ENCODE measurements around the gene CDCA4. TPM values are rescaled to one million over a fixed set of nuclear protein-coding genes. Genes with fewer than 3 reads are reported as not detected.

The CDCA4 gene
- total RNA-seq, 1 donor from 2014 or later, result 64.6 TPM

GRCh38 chr14:104989951-104990303 is 31.0 kb downstream of the CDCA4 start:
- peaks cover 3% of the 10 kb centered on the region for H3K27me3 Mint-ChIP-seq
- no peaks in the 10 kb centered on the region for H3K9me3 Mint-ChIP-seq
- intact Hi-C loops (cut with micrococcal nuclease), result loop anchor here (5.0 kb wide), 1 partner anchor 427 kb away; the partner anchor contains the start of gene MTA1
- DNase-seq, result no peak
- H3K4me3 Mint-ChIP-seq, result no peak overlapping the region
- peaks cover 7% of the 10 kb centered on the region for H3K36me3 Mint-ChIP-seq (ENCODE audit: low read depth)
- peaks cover 3% of the 10 kb centered on the region for H3K4me1 Mint-ChIP-seq
- no peak overlapping the region for H3K27ac Mint-ChIP-seq

- H3K27ac Mint-ChIP-seq, result no peak overlapping the region
- no peak for DNase-seq
- H3K4me1 Mint-ChIP-seq, result peaks cover 4% of the 10 kb centered on the region
- no peak overlapping the region for H3K4me3 Mint-ChIP-seq
- no peaks in the 10 kb centered on the region for H3K9me3 Mint-ChIP-seq
- peaks cover 7% of the 10 kb centered on the region for H3K36me3 Mint-ChIP-seq (ENCODE audit: low read depth)
- intact Hi-C loops (cut with micrococcal nuclease), result loop anchor here (5.0 kb wide), 1 partner anchor 428 kb away; the partner anchor contains the start of gene MTA1
- peaks cover 3% of the 10 kb centered on the region for H3K27me3 Mint-ChIP-seq
These were observed 31.5 kb downstream of the CDCA4 start for GRCh38 chr14:104989236-104989950.

GRCh38 chr14:104986487-104987164 is 34.3 kb downstream of the CDCA4 start:
- Mint-ChIP-seq H3K27me3 (peaks cover 3% of the 10 kb centered on the region), H3K27ac (no peak overlapping the region), H3K4me1 (peaks cover 5% of the 10 kb centered on the region), H3K4me3 (peak overlapping the region; percentile 68), H3K36me3 (ENCODE audit: low read depth) (peaks cover 2% of the 10 kb centered on the region), H3K9me3 (no peaks in the 10 kb centered on the region)
- intact Hi-C loops (cut with micrococcal nuclease), result loop anchor here (5.0 kb wide), 1 partner anchor 431 kb away; the partner anchor contains the start of gene MTA1
- DNase-seq, result no peak

GRCh38 chr14:104985675-104986486 is 35.0 kb downstream of the CDCA4 start, which contains the start of gene CLBA1:
CLBA1 (plus strand) TSS chr14:104985788; CDS start chr14:104986432, 644 bp downstream.
- Mint-ChIP-seq H3K9me3 (no peaks in the 10 kb centered on the region), H3K27ac (peak within 1 kb of the TSS; percentile 75), H3K4me1 (peaks cover 5% of the 10 kb centered on the region), H3K27me3 (peaks cover 3% of the 10 kb centered on the region), H3K4me3 (peak within 1 kb of the TSS; percentile 75), H3K36me3 (ENCODE audit: low read depth) (peaks cover 2% of the 10 kb centered on the region)
- intact Hi-C loops (cut with micrococcal nuclease), result loop anchor here (1.0 to 5.0 kb wide), 2 partner anchors 35 to 431 kb away; partner anchors contain the start of genes CDCA4 and MTA1
- DNase-seq, result peak; percentile 97

- Mint-ChIP-seq H3K4me1 (peaks cover 5% of the 10 kb centered on the region), H3K36me3 (ENCODE audit: low read depth) (peaks cover 2% of the 10 kb centered on the region), H3K27ac (peak overlapping the region; percentile 75), H3K4me3 (peak overlapping the region; percentile 75), H3K9me3 (no peaks in the 10 kb centered on the region), H3K27me3 (peaks cover 10% of the 10 kb centered on the region)
- intact Hi-C loops (cut with micrococcal nuclease), result no loop called here
- DNase-seq, result no peak
These were observed 36.6 kb downstream of the CDCA4 start for GRCh38 chr14:104984056-104984894.

- intact Hi-C loops (cut with micrococcal nuclease), result no loop called here
- Mint-ChIP-seq H3K4me1 (peaks cover 8% of the 10 kb centered on the region), H3K27me3 (peaks cover 18% of the 10 kb centered on the region), H3K9me3 (no peaks in the 10 kb centered on the region), H3K36me3 (ENCODE audit: low read depth) (peaks cover 2% of the 10 kb centered on the region), H3K4me3 (no peak overlapping the region), H3K27ac (peak overlapping the region; percentile 5)
- DNase-seq, result no peak
These were observed 37.6 kb downstream of the CDCA4 start for GRCh38 chr14:104983231-104983721.

- Mint-ChIP-seq H3K9me3 (no peaks in the 10 kb centered on the region), H3K4me3 (no peak overlapping the region), H3K27ac (no peak overlapping the region), H3K27me3 (peaks cover 19% of the 10 kb centered on the region), H3K4me1 (peaks cover 9% of the 10 kb centered on the region), H3K36me3 (ENCODE audit: low read depth) (peaks cover 2% of the 10 kb centered on the region)
- intact Hi-C loops (cut with micrococcal nuclease), result no loop called here
- DNase-seq, result no peak
These were observed 38.2 kb downstream of the CDCA4 start for GRCh38 chr14:104982548-104983230.

- no peak for DNase-seq
- Mint-ChIP-seq H3K36me3 (ENCODE audit: low read depth) (no peaks in the 10 kb centered on the region), H3K27ac (no peak overlapping the region), H3K4me3 (no peak overlapping the region), H3K27me3 (peaks cover 20% of the 10 kb centered on the region), H3K4me1 (peaks cover 8% of the 10 kb centered on the region), H3K9me3 (no peaks in the 10 kb centered on the region)
- intact Hi-C loops (cut with micrococcal nuclease), result no loop called here
These were observed 39.0 kb downstream of the CDCA4 start for GRCh38 chr14:104981699-104982541.

GRCh38 chr14:104980611-104981531 is 40.0 kb downstream of the CDCA4 start:
- H3K36me3 Mint-ChIP-seq (ENCODE audit: low read depth), result no peaks in the 10 kb centered on the region
- H3K9me3 Mint-ChIP-seq, result no peaks in the 10 kb centered on the region
- intact Hi-C loops (cut with micrococcal nuclease), result no loop called here
- peaks cover 10% of the 10 kb centered on the region for H3K4me1 Mint-ChIP-seq
- H3K27ac Mint-ChIP-seq, result no peak overlapping the region
- no peak overlapping the region for H3K4me3 Mint-ChIP-seq
- DNase-seq, result no peak
- H3K27me3 Mint-ChIP-seq, result peaks cover 24% of the 10 kb centered on the region

- no peak for DNase-seq
- no peak overlapping the region for H3K27ac Mint-ChIP-seq
- intact Hi-C loops (cut with micrococcal nuclease), result no loop called here
- H3K4me3 Mint-ChIP-seq, result no peak overlapping the region
- peaks cover 12% of the 10 kb centered on the region for H3K4me1 Mint-ChIP-seq
- no peaks in the 10 kb centered on the region for H3K9me3 Mint-ChIP-seq
- no peaks in the 10 kb centered on the region for H3K36me3 Mint-ChIP-seq (ENCODE audit: low read depth)
- H3K27me3 Mint-ChIP-seq, result peaks cover 24% of the 10 kb centered on the region
These were observed 40.9 kb downstream of the CDCA4 start for GRCh38 chr14:104979758-104980610.
